HCT116 (cell line): ENCODE data around the gene CLIC4. TPM values are rescaled to one million over a fixed set of nuclear protein-coding genes. Genes with fewer than 3 reads are reported as not detected.
"Not testable (repeated sequence)": the region's sequence is repeated elsewhere in the genome, so short reads cannot be mapped to it uniquely, and the experiment has no call there.

Experiments used
- ATAC-seq: fragments of 200-7000 bp; cut with Tn5 transposase; 2 replicates; pipeline ENCODE4 v1.9.1; 2020; ENCODE audit warnings: mild to moderate bottlenecking, moderate library complexity
- BruUV-seq: library from RNA; stranded (reverse); fragments of 400-500 nt; replicated peaks from 2 replicates; lab custom pipeline; 2021; lab: Mats Ljungman, UMichigan
- CTCF ChIA-PET: fragments of 300-600 bp; sonication (Branson Sonifier 250); formaldehyde crosslinking; loops from one replicate; lab custom pipeline; 2021; ENCODE audit warnings: antibody characterized with exemption; lab: Charles Lee
- POLR2A ChIA-PET: fragments of 300-600, 350-600 bp; sonication (Branson Sonifier 250); formaldehyde crosslinking; loops from one replicate; lab custom pipeline; 2021; ENCODE audit warnings: antibody characterized with exemption; lab: Charles Lee
- RAD21 ChIA-PET, 2 experiments: fragments of 300-600 bp; sonication (Branson Sonifier 250); formaldehyde crosslinking; loops; one replicate each; lab custom pipeline; 2023; ENCODE audit warnings: low total read pairs in 2 of 2; ENCODE audit not compliant: uncharacterized antibody in 2 of 2, unreplicated experiment in 2 of 2, low non-redundant PET in 1 of 2; lab: Charles Lee
- DNase-seq: peaks from one replicate; pipeline ENCODE4 v3.0.0-alpha.2; 2010; ENCODE audit warnings: low read depth, low spot score
- H2AFZ ChIP-seq: fragments of 200-600 bp; shearing (Covaris generic), sonication (generic); 2 replicates; pipeline ENCODE4 v1.6.1; 2017; ENCODE audit warnings: low read depth, mixed run types, mixed read lengths, antibody characterized with exemption, low read length; ENCODE audit not compliant: poor library complexity, severe bottlenecking
- H3K27ac ChIP-seq: 2 replicates; pipeline ENCODE4 v1.5.1; 2012; ENCODE audit warnings: low read depth, low read length
- H3K27me3 ChIP-seq: fragments of 200-600 bp; sonication (generic); 2 replicates; pipeline ENCODE4 v1.6.1; 2016; ENCODE audit warnings: mixed run types, low read length, mixed read lengths; ENCODE audit not compliant: insufficient read depth
- H3K36me3 ChIP-seq, 2 experiments: fragments of 200-500 bp in 1 of 2; fragments of 200-600 bp in 1 of 2; sonication (Bioruptor generic) in 1 of 2; sonication (generic) in 1 of 2; 2 replicates each; pipeline versions ENCODE4 v1.5.1 to v1.6.1; 2014 to 2016; ENCODE audit warnings: low read length in 2 of 2, inconsistent platforms in 1 of 2, mixed read lengths in 1 of 2, mixed run types in 1 of 2; ENCODE audit not compliant: insufficient read depth in 2 of 2, control insufficient read depth in 1 of 2
- H3K4me1 ChIP-seq, 2 experiments: fragments of 200-600 bp in 1 of 2; sonication (generic) in 1 of 2; 2 replicates each; pipeline versions ENCODE4 v1.5.1 to v1.6.1; 2012 to 2017; ENCODE audit warnings: low read length in 2 of 2, inconsistent platforms in 1 of 2, mild to moderate bottlenecking in 1 of 2, mixed read lengths in 1 of 2, mixed run types in 1 of 2, moderate library complexity in 1 of 2; ENCODE audit not compliant: insufficient read depth in 2 of 2, control insufficient read depth in 1 of 2
- H3K4me2 ChIP-seq: fragments of 200-600 bp; sonication (generic); 2 replicates; pipeline ENCODE4 v1.6.1; 2017; ENCODE audit warnings: mixed run types, low read length, mixed read lengths
- H3K4me3 ChIP-seq, 2 experiments: fragments of 200-600 bp in 1 of 2; sonication (generic) in 1 of 2; replicated peaks in 1 of 2; 2 replicates each; pipeline ENCODE4 v1.5.1; 2011 to 2016; ENCODE audit warnings: low read length in 2 of 2, control low read depth in 1 of 2, low read depth in 1 of 2, mild to moderate bottlenecking in 1 of 2, mixed read lengths in 1 of 2, mixed run types in 1 of 2
- H3K79me2 ChIP-seq: fragments of 200-600 bp; sonication (generic); 2 replicates; pipeline ENCODE4 v1.6.1; 2017; ENCODE audit warnings: mild to moderate bottlenecking, mixed run types, low read length, moderate library complexity, mixed read lengths; ENCODE audit not compliant: insufficient read depth
- H3K9ac ChIP-seq: fragments of 200-600 bp; sonication (generic); 2 replicates; pipeline ENCODE4 v1.6.1; 2016; ENCODE audit warnings: low read length, mixed read lengths
- H3K9me2 ChIP-seq: fragments of 200-600 bp; sonication (generic), shearing (Covaris generic); 2 replicates; pipeline ENCODE4 v1.6.1; 2017; ENCODE audit warnings: mixed run types, mild to moderate bottlenecking, moderate library complexity; ENCODE audit not compliant: insufficient read depth
- H3K9me3 ChIP-seq, 2 experiments: fragments of 200-500 bp in 1 of 2; fragments of 200-600 bp in 1 of 2; sonication (Bioruptor generic) in 1 of 2; sonication (generic) in 1 of 2; 2 replicates each; pipeline ENCODE4 v1.6.1; 2014 to 2017; ENCODE audit warnings: low read length in 2 of 2, mixed read lengths in 2 of 2, inconsistent platforms in 1 of 2, low read depth in 1 of 2, mild to moderate bottlenecking in 1 of 2, mixed run types in 1 of 2, moderate library complexity in 1 of 2; ENCODE audit not compliant: control insufficient read depth in 1 of 2, insufficient read depth in 1 of 2
- H4K20me1 ChIP-seq: fragments of 200-600 bp; sonication (generic), shearing (Covaris generic); 2 replicates; pipeline ENCODE4 v1.6.1; 2017; ENCODE audit warnings: mixed run types, mild to moderate bottlenecking, moderate library complexity; ENCODE audit not compliant: insufficient read depth
- ELF1 ChIP-seq: IDR thresholded peaks from 2 replicates; pipeline ENCODE4 v1.6.1; 2012; ENCODE audit warnings: low read depth, borderline replicate concordance
- EZH2phosphoT487 ChIP-seq: fragments of 200-600 bp; IDR thresholded peaks from 2 replicates; pipeline ENCODE4 v1.6.1; 2018; ENCODE audit warnings: antibody characterized with exemption, borderline replicate concordance
- FOSL1 ChIP-seq: IDR thresholded peaks from 2 replicates; pipeline ENCODE4 v1.6.1; 2012; ENCODE audit warnings: low read depth
- intact Hi-C: fragments of 100-400 bp; cut with micrococcal nuclease; formaldehyde crosslinking; loops from 2 replicates; pipeline ENCODE4 v1.10.0; 2022
- total RNA-seq: library from RNA; stranded (reverse); gene quantifications from one replicate; pipeline ENCODE4 v1.2.1, GENCODE V29; 2021; ENCODE audit not compliant: unreplicated experiment
- TF ChIP-seq, protein P1 (sequence below), 3 experiments: fragments of 200-600 bp in 1 of 3; sonication (generic) in 1 of 3; IDR thresholded peaks in 2 of 3; conservative IDR thresholded peaks in 1 of 3; 2 replicates each; pipeline ENCODE4 v1.5.1; 2012 to 2017; ENCODE audit warnings: low read depth in 2 of 3, low read length in 2 of 3, antibody characterized with exemption in 1 of 3, borderline replicate concordance in 1 of 3, control low read depth in 1 of 3, mild to moderate bottlenecking in 1 of 3, mixed read lengths in 1 of 3, mixed run types in 1 of 3, moderate library complexity in 1 of 3; ENCODE audit not compliant: insufficient read depth in 1 of 3
- TF ChIP-seq, protein P2 (sequence below): IDR thresholded peaks from 2 replicates; pipeline ENCODE4 v1.6.1; 2012

The CLIC4 gene
- total RNA-seq, 1 experiment from 2014 or later = 77.2 TPM

DNA sequence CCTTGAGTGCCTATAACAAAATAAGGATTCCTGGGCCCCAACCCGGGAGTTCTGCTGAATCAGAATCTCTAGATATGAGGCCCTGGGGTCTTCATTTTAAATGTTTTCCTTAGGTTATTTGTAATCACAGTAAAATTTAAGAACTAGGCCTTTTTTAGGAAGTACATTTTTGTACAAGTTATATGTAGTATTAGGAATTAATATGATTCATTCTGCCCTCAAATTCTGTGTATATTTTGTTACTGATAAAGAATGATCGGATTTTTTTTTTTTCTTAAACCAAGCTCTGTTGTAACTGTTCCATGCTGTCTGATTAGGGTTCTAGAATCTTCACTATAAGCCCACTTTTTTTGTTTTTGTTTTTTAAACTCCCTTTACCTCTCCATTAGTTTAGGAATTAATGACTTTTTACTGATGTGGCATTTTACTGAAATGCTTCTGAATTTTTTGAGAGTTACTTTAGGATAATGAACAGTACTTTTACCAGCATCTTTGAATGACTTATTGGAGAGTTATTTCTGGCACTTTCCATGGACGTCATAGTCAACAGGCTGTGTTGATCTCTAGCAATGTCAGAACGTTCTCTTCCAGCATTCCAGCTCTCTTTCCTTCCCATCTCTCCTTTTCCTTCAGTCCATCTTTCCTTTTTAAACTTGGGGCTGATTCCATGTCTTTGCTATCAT, 48.3 kb downstream of the CLIC4 start (continued):
- TF ChIP-seq, protein P1, sequence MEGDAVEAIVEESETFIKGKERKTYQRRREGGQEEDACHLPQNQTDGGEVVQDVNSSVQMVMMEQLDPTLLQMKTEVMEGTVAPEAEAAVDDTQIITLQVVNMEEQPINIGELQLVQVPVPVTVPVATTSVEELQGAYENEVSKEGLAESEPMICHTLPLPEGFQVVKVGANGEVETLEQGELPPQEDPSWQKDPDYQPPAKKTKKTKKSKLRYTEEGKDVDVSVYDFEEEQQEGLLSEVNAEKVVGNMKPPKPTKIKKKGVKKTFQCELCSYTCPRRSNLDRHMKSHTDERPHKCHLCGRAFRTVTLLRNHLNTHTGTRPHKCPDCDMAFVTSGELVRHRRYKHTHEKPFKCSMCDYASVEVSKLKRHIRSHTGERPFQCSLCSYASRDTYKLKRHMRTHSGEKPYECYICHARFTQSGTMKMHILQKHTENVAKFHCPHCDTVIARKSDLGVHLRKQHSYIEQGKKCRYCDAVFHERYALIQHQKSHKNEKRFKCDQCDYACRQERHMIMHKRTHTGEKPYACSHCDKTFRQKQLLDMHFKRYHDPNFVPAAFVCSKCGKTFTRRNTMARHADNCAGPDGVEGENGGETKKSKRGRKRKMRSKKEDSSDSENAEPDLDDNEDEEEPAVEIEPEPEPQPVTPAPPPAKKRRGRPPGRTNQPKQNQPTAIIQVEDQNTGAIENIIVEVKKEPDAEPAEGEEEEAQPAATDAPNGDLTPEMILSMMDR (IDR thresholded peaks at IDR 0.05 in 2 of 3, conservative IDR thresholded peaks at IDR 0.05 in 1 of 3; ENCODE audit: borderline replicate concordance in 1 of 3, insufficient read depth in 1 of 3, low read depth in 2 of 3, low read length in 2 of 3) = no peak
- no peak for TF ChIP-seq EZH2phosphoT487
- TF ChIP-seq FOSL1 = no peak
- no peak for TF ChIP-seq ELF1
- TF ChIP-seq, protein P2, sequence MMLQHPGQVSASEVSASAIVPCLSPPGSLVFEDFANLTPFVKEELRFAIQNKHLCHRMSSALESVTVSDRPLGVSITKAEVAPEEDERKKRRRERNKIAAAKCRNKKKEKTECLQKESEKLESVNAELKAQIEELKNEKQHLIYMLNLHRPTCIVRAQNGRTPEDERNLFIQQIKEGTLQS = no peak

DNA sequence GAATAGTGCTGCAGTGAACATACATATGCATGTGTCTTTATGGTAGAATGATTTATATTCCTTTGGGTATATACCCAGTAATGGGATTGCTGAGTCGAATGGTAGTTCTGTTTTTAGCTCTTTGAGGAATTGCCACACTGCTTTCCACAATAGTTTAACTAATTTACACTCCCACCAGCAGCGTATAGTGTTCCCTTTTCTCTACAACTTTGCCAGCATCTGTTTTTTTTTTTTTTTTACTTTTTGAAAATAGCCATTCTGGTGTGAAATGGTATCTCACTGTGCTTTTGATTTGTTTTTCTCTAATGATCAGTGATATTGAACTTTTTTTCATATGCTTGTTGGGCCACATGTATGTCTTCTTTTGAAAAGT, 48.9 kb downstream of the CLIC4 start:
- CTCF ChIA-PET, ATAC-seq, intact Hi-C loops: not testable (repeated sequence)

More for the DNA sequence above, 48.9 kb downstream of the CLIC4 start:
- RAD21 ChIA-PET, H3K4me2 ChIP-seq, H4K20me1 ChIP-seq, H3K4me3 ChIP-seq, H3K36me3 ChIP-seq, H3K27me3 ChIP-seq, H2AFZ ChIP-seq, H3K4me1 ChIP-seq, H3K9ac ChIP-seq, H3K79me2 ChIP-seq, H3K27ac ChIP-seq, DNase-seq, POLR2A ChIA-PET, BruUV-seq, H3K9me3 ChIP-seq, H3K9me2 ChIP-seq: not testable (repeated sequence)
